ENCODE results near the gene ABHD15.

The ABHD15 gene

DNA sequence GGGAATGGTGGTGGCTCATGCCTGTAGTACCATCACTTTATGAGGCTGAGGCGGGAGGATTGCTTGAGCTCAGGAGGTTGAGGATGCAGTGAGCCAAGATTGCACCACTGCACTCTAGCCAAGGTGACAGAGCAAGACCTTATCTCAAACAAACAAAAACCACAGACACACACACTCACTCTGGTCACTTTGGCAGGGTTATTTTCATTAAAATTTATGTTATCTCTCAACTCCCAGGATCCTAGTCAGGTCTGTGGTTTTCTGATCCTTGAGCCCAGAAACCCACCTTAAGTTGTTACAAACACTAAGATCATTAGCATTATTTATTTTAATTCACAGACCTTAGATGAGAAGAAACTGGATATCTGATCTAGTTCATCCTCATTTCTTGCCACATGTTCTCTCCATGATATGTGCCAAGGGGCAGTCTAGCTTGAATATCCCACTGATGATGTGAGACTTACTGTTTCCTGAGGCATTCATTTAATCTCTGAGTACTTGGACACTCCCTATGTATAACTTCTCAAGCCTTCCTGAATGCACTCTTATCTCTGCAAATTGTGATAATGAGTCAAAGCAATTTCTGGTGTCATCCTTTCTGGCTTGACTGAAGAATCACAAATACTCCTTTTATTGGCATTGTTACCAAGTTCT, 9.6 kb downstream of the ABHD15 start:
- no peak overlapping the region for H3K23ac ChIP-seq (ENCODE audit: low read length in 2 of 2)
- H3K14ac ChIP-seq (ENCODE audit: low read length in 2 of 2) = no peak overlapping the region
- H2AFZ ChIP-seq (ENCODE audit: low read depth, low read length) = no peak overlapping the region
- H4K91ac ChIP-seq (ENCODE audit: low read length) = no peak overlapping the region
- H3K27ac ChIP-seq (ENCODE audit: low read length, poor library complexity, severe bottlenecking) = no peak overlapping the region
- peaks cover 5% of the 10 kb centered on the region for H3K4me1 ChIP-seq (ENCODE audit: control insufficient read depth, insufficient read depth, low read depth, low read length)
- no peak overlapping the region for H4K8ac ChIP-seq (ENCODE audit: low read length)
- no peak overlapping the region for H3K4me2 ChIP-seq (ENCODE audit: low read length, poor library complexity, severe bottlenecking)
- H3K4me3 ChIP-seq (ENCODE audit: insufficient read depth in 1 of 2, low read depth in 1 of 2, low read length in 2 of 2) = no peak overlapping the region
- 100% methylated on average over 1 of the region's 1 CpG for WGBS
- no peaks in the 10 kb centered on the region for H3K27me3 ChIP-seq (ENCODE audit: control insufficient read depth in 1 of 2, insufficient read depth in 1 of 2, low read length in 2 of 2)
- H2BK5ac ChIP-seq (ENCODE audit: low read depth, low read length, poor library complexity, severe bottlenecking) = no peak overlapping the region
- H3K9ac ChIP-seq (ENCODE audit: low read length) = no peak overlapping the region
- no peak overlapping the region for H2BK15ac ChIP-seq (ENCODE audit: low read depth, poor library complexity, severe bottlenecking)
- no peak overlapping the region for H2AK5ac ChIP-seq (ENCODE audit: low read length, severe bottlenecking)
- no peaks in the 10 kb centered on the region for H3K9me3 ChIP-seq (ENCODE audit: control insufficient read depth, low read length)
- H3K4ac ChIP-seq (ENCODE audit: low read depth in 1 of 2, low read length in 2 of 2) = no peak overlapping the region
- H3K79me1 ChIP-seq (replicated peaks; ENCODE audit: low read length, poor library complexity, severe bottlenecking) = no peaks in the 10 kb centered on the region
- H3K36me3 ChIP-seq (ENCODE audit: control insufficient read depth in 1 of 2, insufficient read depth in 2 of 2, low read depth in 1 of 2, low read length in 2 of 2) = peaks cover 6 to 9% of the 10 kb centered on the region in 2 experiments
- H2BK12ac ChIP-seq (ENCODE audit: low read length in 2 of 2) = no peak overlapping the region
- H3K18ac ChIP-seq (ENCODE audit: low read depth in 1 of 2, low read length in 2 of 2) = no peak overlapping the region
- H2BK120ac ChIP-seq (ENCODE audit: low read depth, low read length) = no peak overlapping the region
- DNase-seq = peak; percentile 26

- Histone ChIP-seq H2BK12ac (ENCODE audit: low read length in 2 of 2) (no peak overlapping the region), H3K18ac (ENCODE audit: low read depth in 1 of 2, low read length in 2 of 2) (no peak overlapping the region), H3K79me1 (replicated peaks; ENCODE audit: low read length, poor library complexity, severe bottlenecking) (no peaks in the 10 kb centered on the region), H3K9ac (ENCODE audit: low read length) (no peak overlapping the region), H3K14ac (ENCODE audit: low read length in 2 of 2) (no peak overlapping the region), H2BK5ac (ENCODE audit: low read depth, low read length, poor library complexity, severe bottlenecking) (no peak overlapping the region), H2AFZ (ENCODE audit: low read depth, low read length) (no peak overlapping the region), H3K36me3 (ENCODE audit: control insufficient read depth in 1 of 2, insufficient read depth in 2 of 2, low read depth in 1 of 2, low read length in 2 of 2) (peaks cover 0 to 3% of the 10 kb centered on the region in 2 experiments), H2BK120ac (ENCODE audit: low read depth, low read length) (no peak overlapping the region), H3K27me3 (ENCODE audit: control insufficient read depth in 1 of 2, insufficient read depth in 1 of 2, low read length in 2 of 2) (no peaks in the 10 kb centered on the region), H2AK5ac (ENCODE audit: low read length, severe bottlenecking) (no peak overlapping the region), H3K4ac (ENCODE audit: low read depth in 1 of 2, low read length in 2 of 2) (no peak overlapping the region), H3K9me3 (ENCODE audit: control insufficient read depth, low read length) (no peaks in the 10 kb centered on the region), H3K23ac (ENCODE audit: low read length in 2 of 2) (no peak overlapping the region), H3K4me2 (ENCODE audit: low read length, poor library complexity, severe bottlenecking) (no peak overlapping the region), H4K91ac (ENCODE audit: low read length) (no peak overlapping the region), H3K27ac (ENCODE audit: low read length, poor library complexity, severe bottlenecking) (no peak overlapping the region), H2BK15ac (ENCODE audit: low read depth, poor library complexity, severe bottlenecking) (no peak overlapping the region), H3K4me1 (ENCODE audit: control insufficient read depth, insufficient read depth, low read depth, low read length) (peaks cover 5% of the 10 kb centered on the region), H4K8ac (ENCODE audit: low read length) (no peak overlapping the region), H3K4me3 (ENCODE audit: insufficient read depth in 1 of 2, low read depth in 1 of 2, low read length in 2 of 2) (no peak overlapping the region)
- WGBS = 73% methylated on average over 2 of the region's 3 CpGs
- DNase-seq = no peak
These were observed 11.0 kb downstream of the ABHD15 start for GRCh38 chr17:29555840-29556239.

DNA sequence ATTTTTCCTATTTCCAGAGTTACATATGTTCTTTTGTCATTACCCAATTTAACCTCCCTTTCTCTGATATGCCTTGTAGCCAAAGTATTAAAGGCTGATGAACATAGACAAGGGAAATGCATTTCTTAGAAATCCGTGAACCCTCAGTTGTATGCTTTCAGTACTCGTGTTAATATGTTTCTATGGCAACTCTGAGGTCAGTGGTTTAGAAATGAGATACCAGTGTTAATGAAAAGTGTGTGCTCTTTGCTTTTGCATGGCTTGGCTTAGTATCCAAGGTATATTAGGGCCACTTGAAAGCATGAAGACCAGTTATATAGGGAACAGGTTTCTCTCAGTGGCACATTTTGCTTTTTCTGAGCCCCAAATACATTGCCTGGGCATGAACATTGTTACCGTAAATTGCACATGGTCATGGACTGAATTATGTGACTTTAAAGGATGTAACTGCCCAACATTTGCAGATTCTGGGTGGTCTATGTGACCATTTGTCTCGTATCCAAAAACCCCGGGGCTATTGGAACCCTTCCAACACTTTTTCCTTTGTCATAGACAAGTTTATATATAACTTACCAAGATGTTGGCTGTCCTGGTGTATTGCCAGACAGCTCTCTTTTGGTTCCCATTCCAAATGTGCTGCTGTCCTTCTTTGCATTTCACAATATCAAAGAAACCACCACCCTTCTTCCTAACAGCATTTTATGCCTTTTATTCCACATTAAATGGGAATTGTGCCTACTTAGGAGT, 17.5 kb downstream of the ABHD15 start:
- no peak overlapping the region for H2BK12ac ChIP-seq (ENCODE audit: low read length in 2 of 2)
- no peak overlapping the region for H3K9ac ChIP-seq (ENCODE audit: low read length)
- no peak overlapping the region for H2BK120ac ChIP-seq (ENCODE audit: low read depth, low read length)
- H3K4ac ChIP-seq (ENCODE audit: low read depth in 1 of 2, low read length in 2 of 2) = no peak overlapping the region
- peak; percentile 22 for DNase-seq
- no peak overlapping the region for H2AK5ac ChIP-seq (ENCODE audit: low read length, severe bottlenecking)
- no peaks in the 10 kb centered on the region for H3K79me1 ChIP-seq (replicated peaks; ENCODE audit: low read length, poor library complexity, severe bottlenecking)
- H3K27me3 ChIP-seq (ENCODE audit: control insufficient read depth in 1 of 2, insufficient read depth in 1 of 2, low read length in 2 of 2) = no peaks in the 10 kb centered on the region
- no peak overlapping the region for H3K23ac ChIP-seq (ENCODE audit: low read length in 2 of 2)
- WGBS = 78% methylated on average over 5 of the region's 5 CpGs
- no peak overlapping the region for H4K8ac ChIP-seq (ENCODE audit: low read length)
- H4K91ac ChIP-seq (ENCODE audit: low read length) = no peak overlapping the region
- no peaks in the 10 kb centered on the region for H3K9me3 ChIP-seq (ENCODE audit: control insufficient read depth, low read length)
- no peak overlapping the region for H2BK5ac ChIP-seq (ENCODE audit: low read depth, low read length, poor library complexity, severe bottlenecking)
- no peak overlapping the region for H3K4me2 ChIP-seq (ENCODE audit: low read length, poor library complexity, severe bottlenecking)
- H3K14ac ChIP-seq (ENCODE audit: low read length in 2 of 2) = no peak overlapping the region
- H3K4me3 ChIP-seq (ENCODE audit: insufficient read depth in 1 of 2, low read depth in 1 of 2, low read length in 2 of 2) = no peak overlapping the region
- no peak overlapping the region for H3K18ac ChIP-seq (ENCODE audit: low read depth in 1 of 2, low read length in 2 of 2)
- no peak overlapping the region for H3K27ac ChIP-seq (ENCODE audit: low read length, poor library complexity, severe bottlenecking)
- peaks cover 0 to 40% of the 10 kb centered on the region in 2 experiments for H3K36me3 ChIP-seq (ENCODE audit: control insufficient read depth in 1 of 2, insufficient read depth in 2 of 2, low read depth in 1 of 2, low read length in 2 of 2)
- H2BK15ac ChIP-seq (ENCODE audit: low read depth, poor library complexity, severe bottlenecking) = no peak overlapping the region
- H3K4me1 ChIP-seq (ENCODE audit: control insufficient read depth, insufficient read depth, low read depth, low read length) = no peaks in the 10 kb centered on the region
- H2AFZ ChIP-seq (ENCODE audit: low read depth, low read length) = no peak overlapping the region

GRCh38 chr17:29546830-29547229, 20.0 kb downstream of the ABHD15 start:
- no peak overlapping the region for H4K8ac ChIP-seq (ENCODE audit: low read length)
- H2BK15ac ChIP-seq (ENCODE audit: low read depth, poor library complexity, severe bottlenecking) = no peak overlapping the region
- H3K4me1 ChIP-seq (ENCODE audit: control insufficient read depth, insufficient read depth, low read depth, low read length) = no peaks in the 10 kb centered on the region
- H4K91ac ChIP-seq (ENCODE audit: low read length) = no peak overlapping the region
- H3K4me3 ChIP-seq (ENCODE audit: insufficient read depth in 1 of 2, low read depth in 1 of 2, low read length in 2 of 2) = no peak overlapping the region
- no peak overlapping the region for H2AK5ac ChIP-seq (ENCODE audit: low read length, severe bottlenecking)
- no peak overlapping the region for H2BK5ac ChIP-seq (ENCODE audit: low read depth, low read length, poor library complexity, severe bottlenecking)
- H3K18ac ChIP-seq (ENCODE audit: low read depth in 1 of 2, low read length in 2 of 2) = no peak overlapping the region
- no peak overlapping the region for H3K9ac ChIP-seq (ENCODE audit: low read length)
- WGBS = 91% methylated on average over 1 of the region's 1 CpG
- no peaks in the 10 kb centered on the region for H3K9me3 ChIP-seq (ENCODE audit: control insufficient read depth, low read length)
- no peak overlapping the region for H3K4ac ChIP-seq (ENCODE audit: low read depth in 1 of 2, low read length in 2 of 2)
- no peak overlapping the region for H3K27ac ChIP-seq (ENCODE audit: low read length, poor library complexity, severe bottlenecking)
- no peaks in the 10 kb centered on the region for H3K27me3 ChIP-seq (ENCODE audit: control insufficient read depth in 1 of 2, insufficient read depth in 1 of 2, low read length in 2 of 2)
- no peak overlapping the region for H2AFZ ChIP-seq (ENCODE audit: low read depth, low read length)
- DNase-seq = peak; percentile 17
- no peak overlapping the region for H3K23ac ChIP-seq (ENCODE audit: low read length in 2 of 2)
- no peak overlapping the region for H3K14ac ChIP-seq (ENCODE audit: low read length in 2 of 2)
- peaks cover 10% of the 10 kb centered on the region for H3K79me1 ChIP-seq (replicated peaks; ENCODE audit: low read length, poor library complexity, severe bottlenecking)
- no peak overlapping the region for H3K4me2 ChIP-seq (ENCODE audit: low read length, poor library complexity, severe bottlenecking)
- peaks cover 11 to 64% of the 10 kb centered on the region in 2 experiments for H3K36me3 ChIP-seq (ENCODE audit: control insufficient read depth in 1 of 2, insufficient read depth in 2 of 2, low read depth in 1 of 2, low read length in 2 of 2)
- no peak overlapping the region for H2BK120ac ChIP-seq (ENCODE audit: low read depth, low read length)
- no peak overlapping the region for H2BK12ac ChIP-seq (ENCODE audit: low read length in 2 of 2)
